A549 treated with AZD9567 at 1 μM for 4 hours (cell line): Measurements from ENCODE around the gene CLOCK. TPM values are rescaled to one million over a fixed set of nuclear protein-coding genes. Genes with fewer than 3 reads are reported as not detected.

ENCODE experiments used
- total RNA-seq: library from RNA; stranded (reverse); fragments of 200-300 nt; extraction: Qiagen RNA extraction; gene quantifications from 5 replicates; pipeline ENCODE4 v1.2.3, GENCODE V29; 2022; ENCODE audit not compliant: insufficient read depth

Gene CLOCK
- 3.6 to 5.1 TPM (median 3.8 TPM) in 5 replicates for total RNA-seq

GRCh38 chr4:55546756-55547465 lies at the start of gene CLOCK:
Gene CLOCK, minus strand, starts transcription at chr4:55546909. Its CDS starts 64,124 bp downstream, at chr4:55482785.

DNA sequence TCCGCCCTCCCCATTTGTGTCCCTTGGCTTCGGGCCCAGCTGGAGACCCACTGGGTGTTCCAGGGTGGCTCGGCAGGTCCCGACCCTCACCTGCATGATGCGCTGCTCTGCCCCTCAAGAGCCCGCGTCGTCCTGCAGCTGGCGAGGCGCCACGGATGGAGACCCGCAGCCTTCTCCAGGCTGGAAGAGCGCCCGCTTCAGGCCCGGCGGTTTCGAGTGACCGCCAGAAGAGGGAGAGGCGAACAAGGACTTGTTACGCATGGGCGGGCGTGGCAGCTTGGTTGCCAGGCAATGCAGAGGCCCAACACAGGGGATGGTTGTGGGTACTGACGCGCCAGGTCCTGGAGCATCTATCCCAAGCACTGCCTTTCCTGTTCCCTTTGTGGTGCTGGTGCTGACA lies 45.3 kb upstream of the CLOCK start, which contains the start of gene PDCL2:
Gene PDCL2 (minus strand): TSS at position 232 of the 400 bp plus-strand sequence. CDS start 136 bp downstream, at position 96.

GRCh38 chr4:55395529-55396307 lies 151.0 kb downstream of the CLOCK start, which contains the start of gene TMEM165:
Gene TMEM165, plus strand, starts transcription at chr4:55395957. Its CDS starts 233 bp downstream, at chr4:55396190.

Other genes with a start within 250 kb of the CLOCK start
- gene SRD5A3, start 200.7 kb downstream of the CLOCK start, total RNA-seq = 9.8 to 13.0 TPM (median 10.9 TPM) in 5 replicates
- 45.3 to 61.7 TPM (median 58.9 TPM) in 5 replicates for gene TMEM165, start 151.0 kb downstream of the CLOCK start, total RNA-seq
- not detected in 5 replicates for gene PDCL2, start 45.3 kb upstream of the CLOCK start, total RNA-seq
- 0.52 to 0.84 TPM (median 0.79 TPM) in 4 of 5 replicates, not detected in the other for gene NMU, start 89.4 kb upstream of the CLOCK start, total RNA-seq